ENCODE measurements around the gene CASTOR1. TPM values are rescaled to one million over a fixed set of nuclear protein-coding genes. Genes with fewer than 3 reads are reported as not detected.

CASTOR1 gene
- polyA plus RNA-seq, 1 of the 3 experiments (the other 2 are of a cell fraction), result 14.4 TPM

DNA sequence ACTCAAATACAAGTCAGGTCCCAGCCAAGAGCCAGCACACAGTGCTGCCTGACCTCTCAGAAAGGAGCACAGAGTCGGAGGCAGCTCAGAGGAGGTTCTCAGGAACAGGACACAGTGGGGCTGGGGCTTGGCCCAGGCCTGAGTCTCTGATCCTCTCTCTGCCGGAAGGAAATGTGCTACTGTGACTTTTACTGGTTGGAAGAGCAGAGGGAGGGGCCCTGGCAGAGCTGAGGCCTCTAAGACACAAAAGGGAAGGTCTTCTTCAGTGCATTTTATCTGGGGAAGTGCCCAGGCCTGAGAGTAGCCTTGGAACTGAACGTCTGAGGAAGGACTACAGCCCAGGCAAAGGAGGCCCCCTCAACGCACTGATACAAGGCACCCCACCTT is 16.2 kb upstream of the CASTOR1 start:
- ChIA-PET CTCF (no interaction called here), POLR2A (no interaction called here)
- TF ChIP-seq MXI1 (IDR thresholded peaks at IDR 0.05; ENCODE audit: low read depth, low read length) (no peak), MEF2A (IDR thresholded peaks at IDR 0.05; ENCODE audit: borderline replicate concordance, low read depth) (no peak), RFX5 (IDR thresholded peaks at IDR 0.05; ENCODE audit: low read length) (no peak), JUND (IDR thresholded peaks at IDR 0.05) (no peak), NFIC (IDR thresholded peaks at IDR 0.05; ENCODE audit: borderline replicate concordance) (no peak), ELF1 (IDR thresholded peaks at IDR 0.05) (no peak)
- TF ChIP-seq, protein P1, sequence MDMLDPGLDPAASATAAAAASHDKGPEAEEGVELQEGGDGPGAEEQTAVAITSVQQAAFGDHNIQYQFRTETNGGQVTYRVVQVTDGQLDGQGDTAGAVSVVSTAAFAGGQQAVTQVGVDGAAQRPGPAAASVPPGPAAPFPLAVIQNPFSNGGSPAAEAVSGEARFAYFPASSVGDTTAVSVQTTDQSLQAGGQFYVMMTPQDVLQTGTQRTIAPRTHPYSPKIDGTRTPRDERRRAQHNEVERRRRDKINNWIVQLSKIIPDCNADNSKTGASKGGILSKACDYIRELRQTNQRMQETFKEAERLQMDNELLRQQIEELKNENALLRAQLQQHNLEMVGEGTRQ (IDR thresholded peaks at IDR 0.05; ENCODE audit: borderline replicate concordance, low read depth, low read length), result no peak
- Histone ChIP-seq H3K9ac (no peak overlapping the region), H2AFZ (ENCODE audit: low read depth) (no peak overlapping the region), H3K4me1 (ENCODE audit: control insufficient read depth in 1 of 2, insufficient read depth in 2 of 2, low read depth in 1 of 2, low read length in 1 of 2) (peaks cover 7 to 12% of the 10 kb centered on the region in 2 experiments; a peak in 1 of 4 replicates), H3K27me3 (ENCODE audit: insufficient read depth) (no peaks in the 10 kb centered on the region), H3K4me2 (no peak overlapping the region), H3K4me3 (ENCODE audit: low read depth in 2 of 2, low read length in 1 of 2) (no peak overlapping the region), H3K9me3 (no peaks in the 10 kb centered on the region), H3F3A (replicated peaks; ENCODE audit: insufficient read depth) (no peaks in the 10 kb centered on the region), H3K27ac (ENCODE audit: low read depth in 2 of 2, low read length in 1 of 2) (no peak overlapping the region), H4K20me1 (ENCODE audit: insufficient read depth) (peaks cover 33% of the 10 kb centered on the region), H3K79me2 (ENCODE audit: insufficient read depth) (peaks cover 52% of the 10 kb centered on the region), H3K9me2 (no peaks in the 10 kb centered on the region), H3K36me3 (replicated peaks in 1 of 2; ENCODE audit: control insufficient read depth in 1 of 2, insufficient read depth in 2 of 2, low read length in 1 of 2) (peaks cover 0 to 4% of the 10 kb centered on the region in 2 experiments)
- WGBS (ENCODE audit: low lambda C conversion rate), result 81% methylated on average over 3 of the region's 4 CpGs
- no peak for DNase-seq

- Histone ChIP-seq H3K4me3 (ENCODE audit: low read depth in 2 of 2, low read length in 1 of 2) (no peak overlapping the region), H3K4me2 (no peak overlapping the region), H4K20me1 (ENCODE audit: insufficient read depth) (peaks cover 24% of the 10 kb centered on the region), H3K9me2 (no peaks in the 10 kb centered on the region), H3K79me2 (ENCODE audit: insufficient read depth) (peaks cover 44% of the 10 kb centered on the region), H2AFZ (ENCODE audit: low read depth) (no peak overlapping the region), H3F3A (replicated peaks; ENCODE audit: insufficient read depth) (no peaks in the 10 kb centered on the region), H3K9me3 (no peaks in the 10 kb centered on the region), H3K9ac (no peak overlapping the region), H3K36me3 (replicated peaks in 1 of 2; ENCODE audit: control insufficient read depth in 1 of 2, insufficient read depth in 2 of 2, low read length in 1 of 2) (peaks cover 0 to 5% of the 10 kb centered on the region in 2 experiments), H3K27me3 (ENCODE audit: insufficient read depth) (no peaks in the 10 kb centered on the region), H3K27ac (ENCODE audit: low read depth in 2 of 2, low read length in 1 of 2) (no peak overlapping the region), H3K4me1 (ENCODE audit: control insufficient read depth in 1 of 2, insufficient read depth in 2 of 2, low read depth in 1 of 2, low read length in 1 of 2) (peaks cover 5 to 12% of the 10 kb centered on the region in 2 experiments; a peak in 1 of 4 replicates)
- no peak for DNase-seq
- CTCF ChIA-PET, result interaction anchor here (1.0 to 1.6 kb wide), 4 partner anchors 12 to 83 kb away, joined by 3 to 9 read pairs (median 4); partner anchors contain the start of genes CASTOR1 and RNF215
- POLR2A ChIA-PET, result no interaction called here
- WGBS (ENCODE audit: low lambda C conversion rate), result 90% methylated on average over 7 of the region's 7 CpGs
- TF ChIP-seq FOXJ3 (CRISPR knock-in tag; IDR thresholded peaks at IDR 0.05) (no peak), NRF1 (IDR thresholded peaks at IDR 0.05; ENCODE audit: low read depth, low read length) (no peak), RCOR1 (IDR thresholded peaks at IDR 0.05; ENCODE audit: low read length) (no peak), NFIC (IDR thresholded peaks at IDR 0.05; ENCODE audit: borderline replicate concordance) (no peak), CHD2 (IDR thresholded peaks at IDR 0.05; ENCODE audit: low read length, partially characterized antibody) (no peak), FOXM1 (IDR thresholded peaks at IDR 0.05; ENCODE audit: low read depth) (no peak), EP300 (IDR thresholded peaks at IDR 0.05; ENCODE audit: borderline replicate concordance in 1 of 2, low read depth in 1 of 2, low read length in 1 of 2) (no peak), TAF1 (IDR thresholded peaks at IDR 0.05; ENCODE audit: borderline replicate concordance, low read depth, low read length) (no peak), EZH2phosphoT487 (IDR thresholded peaks at IDR 0.05; ENCODE audit: borderline replicate concordance, low read depth) (no peak), MXI1 (IDR thresholded peaks at IDR 0.05; ENCODE audit: low read depth, low read length) (no peak), USF1 (IDR thresholded peaks at IDR 0.05; ENCODE audit: borderline replicate concordance, low read depth) (no peak), TCF12 (IDR thresholded peaks at IDR 0.05) (no peak), FOSL2 (IDR thresholded peaks at IDR 0.05; ENCODE audit: borderline replicate concordance, low read depth) (no peak)
- TF ChIP-seq, protein P2, sequence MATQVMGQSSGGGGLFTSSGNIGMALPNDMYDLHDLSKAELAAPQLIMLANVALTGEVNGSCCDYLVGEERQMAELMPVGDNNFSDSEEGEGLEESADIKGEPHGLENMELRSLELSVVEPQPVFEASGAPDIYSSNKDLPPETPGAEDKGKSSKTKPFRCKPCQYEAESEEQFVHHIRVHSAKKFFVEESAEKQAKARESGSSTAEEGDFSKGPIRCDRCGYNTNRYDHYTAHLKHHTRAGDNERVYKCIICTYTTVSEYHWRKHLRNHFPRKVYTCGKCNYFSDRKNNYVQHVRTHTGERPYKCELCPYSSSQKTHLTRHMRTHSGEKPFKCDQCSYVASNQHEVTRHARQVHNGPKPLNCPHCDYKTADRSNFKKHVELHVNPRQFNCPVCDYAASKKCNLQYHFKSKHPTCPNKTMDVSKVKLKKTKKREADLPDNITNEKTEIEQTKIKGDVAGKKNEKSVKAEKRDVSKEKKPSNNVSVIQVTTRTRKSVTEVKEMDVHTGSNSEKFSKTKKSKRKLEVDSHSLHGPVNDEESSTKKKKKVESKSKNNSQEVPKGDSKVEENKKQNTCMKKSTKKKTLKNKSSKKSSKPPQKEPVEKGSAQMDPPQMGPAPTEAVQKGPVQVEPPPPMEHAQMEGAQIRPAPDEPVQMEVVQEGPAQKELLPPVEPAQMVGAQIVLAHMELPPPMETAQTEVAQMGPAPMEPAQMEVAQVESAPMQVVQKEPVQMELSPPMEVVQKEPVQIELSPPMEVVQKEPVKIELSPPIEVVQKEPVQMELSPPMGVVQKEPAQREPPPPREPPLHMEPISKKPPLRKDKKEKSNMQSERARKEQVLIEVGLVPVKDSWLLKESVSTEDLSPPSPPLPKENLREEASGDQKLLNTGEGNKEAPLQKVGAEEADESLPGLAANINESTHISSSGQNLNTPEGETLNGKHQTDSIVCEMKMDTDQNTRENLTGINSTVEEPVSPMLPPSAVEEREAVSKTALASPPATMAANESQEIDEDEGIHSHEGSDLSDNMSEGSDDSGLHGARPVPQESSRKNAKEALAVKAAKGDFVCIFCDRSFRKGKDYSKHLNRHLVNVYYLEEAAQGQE (IDR thresholded peaks at IDR 0.05; ENCODE audit: low read depth, low read length), result no peak
- TF ChIP-seq, protein P3, sequence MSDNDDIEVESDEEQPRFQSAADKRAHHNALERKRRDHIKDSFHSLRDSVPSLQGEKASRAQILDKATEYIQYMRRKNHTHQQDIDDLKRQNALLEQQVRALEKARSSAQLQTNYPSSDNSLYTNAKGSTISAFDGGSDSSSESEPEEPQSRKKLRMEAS (IDR thresholded peaks at IDR 0.05; ENCODE audit: low read depth), result no peak
- TF ChIP-seq, protein P1 (IDR thresholded peaks at IDR 0.05; ENCODE audit: borderline replicate concordance, low read depth, low read length), result no peak
Observed at GRCh38 chr22:30304495-30305244, 15.4 kb upstream of the CASTOR1 start.

All from SK-N-SH (cell line).